HG03159 (cell line): ENCODE measurements around the gene DMRTB1.

Experiments
- ATAC-seq: cut with Tn5 transposase; IDR thresholded peaks from one replicate; pipeline ENCODE4 v1.9.1; 2021; ENCODE audit warnings: mild to moderate bottlenecking, moderate library complexity; ENCODE audit not compliant: unreplicated experiment

Gene DMRTB1

DNA sequence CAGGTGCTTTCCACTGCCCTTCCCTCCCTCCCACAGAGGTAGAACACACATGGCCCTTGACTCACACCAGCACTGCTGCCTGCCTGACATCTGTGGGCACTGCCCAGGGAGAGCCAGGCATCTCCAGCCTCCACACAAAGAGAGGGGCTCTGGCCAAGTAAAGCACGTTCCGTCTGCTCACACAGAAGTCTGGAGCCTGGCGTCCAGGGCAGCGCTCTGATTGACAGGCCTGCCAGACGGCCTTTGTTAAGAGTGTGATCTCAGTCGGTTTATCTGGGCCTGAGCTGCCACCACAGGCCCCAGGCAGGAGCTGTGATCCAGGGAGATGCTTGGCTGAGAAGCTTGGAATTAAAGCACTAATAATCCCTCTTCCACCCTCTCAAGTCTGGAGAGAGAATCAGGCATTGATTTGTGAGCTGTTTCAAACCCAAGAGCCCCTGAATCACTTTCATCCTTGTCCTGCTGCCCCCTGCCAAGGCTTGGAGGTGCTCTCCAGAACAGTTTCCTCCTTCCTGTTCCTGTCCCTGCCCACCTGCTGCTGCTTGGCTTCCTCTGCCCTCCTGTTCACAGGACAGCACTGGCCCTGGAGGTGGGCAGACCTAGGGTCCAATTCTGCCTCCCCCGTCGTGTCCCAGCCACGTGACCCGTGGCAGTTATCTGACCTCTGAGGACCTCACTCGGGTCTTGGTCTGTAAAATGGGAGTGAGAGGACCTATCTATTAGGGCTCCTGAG, 3.7 kb downstream of the DMRTB1 start:
- no peak for ATAC-seq

- ATAC-seq: no peak
These were observed 5.0 kb downstream of the DMRTB1 start for GRCh38 chr1:53463961-53464899.

DNA sequence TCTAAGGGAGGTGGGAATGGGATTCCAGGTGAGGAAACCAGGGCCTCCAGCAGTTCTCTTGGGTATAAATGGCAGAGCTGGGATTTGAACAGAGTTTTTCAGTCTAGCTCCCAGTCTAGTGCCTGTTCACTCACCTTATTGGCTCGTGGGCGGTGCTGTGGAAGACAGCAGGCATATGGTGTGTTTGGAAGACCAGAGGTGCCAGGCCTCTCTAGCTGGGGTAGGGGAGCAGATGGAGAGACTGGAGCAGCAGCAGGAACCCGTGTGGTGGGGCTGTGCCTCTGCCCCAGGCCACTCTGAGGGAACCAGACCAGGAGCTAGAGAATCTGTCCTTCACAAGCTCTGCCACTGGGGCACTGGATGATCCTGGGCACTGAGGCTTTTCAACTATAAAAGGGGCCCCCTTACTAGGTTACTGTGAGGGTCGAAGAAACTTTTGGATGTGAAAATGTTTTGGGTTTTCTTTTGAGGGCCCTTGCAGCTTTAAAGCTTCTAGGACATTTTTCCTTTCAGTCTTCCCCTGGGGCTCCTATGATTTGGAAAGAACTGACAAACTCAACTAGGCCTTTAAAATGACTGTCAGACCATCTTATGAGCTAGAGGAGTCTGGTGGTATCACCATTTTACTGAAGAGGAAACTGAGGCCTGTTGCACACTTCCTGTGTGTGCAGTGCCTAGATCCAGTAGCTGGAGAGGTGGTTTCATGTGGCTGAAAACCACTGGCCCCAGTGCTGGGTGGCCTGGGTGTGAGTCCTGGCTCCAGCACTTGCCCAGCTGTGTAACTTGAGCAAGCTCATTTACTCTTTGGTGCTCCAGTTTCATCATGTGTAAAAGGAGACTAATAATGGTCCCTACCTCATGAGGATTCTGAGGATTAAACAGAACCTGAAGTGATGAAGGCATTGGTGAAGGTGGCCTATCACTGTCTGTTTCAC, 6.1 kb downstream of the DMRTB1 start:
- no peak for ATAC-seq

DNA sequence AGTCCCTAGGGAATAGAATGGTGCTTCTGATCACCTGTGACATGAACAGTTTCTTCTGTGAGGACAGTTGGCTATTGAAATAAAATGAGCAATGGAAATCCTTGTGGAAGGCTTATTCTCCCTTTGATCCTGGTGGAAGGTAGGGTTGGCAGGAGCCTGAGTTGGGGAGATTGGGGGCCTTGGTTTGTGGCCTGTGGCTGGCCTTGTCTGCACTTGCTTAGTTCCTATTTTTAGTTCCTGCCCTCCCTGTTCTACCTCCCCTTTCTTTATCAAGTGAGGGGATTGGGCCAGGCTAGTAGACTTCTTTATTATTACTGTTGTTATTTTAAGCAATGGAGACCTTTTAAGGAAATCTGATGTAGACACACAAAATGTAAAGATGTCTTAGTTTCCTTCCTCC, 8.2 kb downstream of the DMRTB1 start:
- ATAC-seq: no peak

DNA sequence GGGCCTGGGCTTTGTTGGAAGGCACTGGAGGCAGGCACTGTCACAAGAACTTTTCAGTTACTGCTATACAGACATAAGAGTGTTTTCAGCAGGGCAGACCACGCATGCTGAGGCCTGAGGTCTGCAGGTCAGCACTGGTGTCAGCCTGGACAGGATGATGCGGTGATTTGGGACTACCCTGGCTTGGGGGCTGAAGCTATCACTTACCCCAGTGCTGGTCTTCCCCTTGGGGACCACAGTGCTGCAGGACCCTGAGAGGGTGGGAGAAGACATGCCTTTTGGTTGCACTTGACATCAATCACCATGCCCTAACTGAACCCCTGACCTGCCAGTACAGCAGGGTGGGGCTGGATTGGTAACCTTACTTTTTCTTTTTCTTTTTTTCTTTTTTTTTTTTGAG, 9.2 kb downstream of the DMRTB1 start:
- no peak for ATAC-seq

GRCh38 chr1:53469373-53469772, 10.2 kb downstream of the DMRTB1 start:
- ATAC-seq: no peak

- ATAC-seq: no peak
These were observed 11.0 kb downstream of the DMRTB1 start for GRCh38 chr1:53470155-53470554.

GRCh38 chr1:53470584-53470983, 11.4 kb downstream of the DMRTB1 start:
- ATAC-seq: no peak

GRCh38 chr1:53471000-53471399, 11.8 kb downstream of the DMRTB1 start:
- no peak for ATAC-seq

DNA sequence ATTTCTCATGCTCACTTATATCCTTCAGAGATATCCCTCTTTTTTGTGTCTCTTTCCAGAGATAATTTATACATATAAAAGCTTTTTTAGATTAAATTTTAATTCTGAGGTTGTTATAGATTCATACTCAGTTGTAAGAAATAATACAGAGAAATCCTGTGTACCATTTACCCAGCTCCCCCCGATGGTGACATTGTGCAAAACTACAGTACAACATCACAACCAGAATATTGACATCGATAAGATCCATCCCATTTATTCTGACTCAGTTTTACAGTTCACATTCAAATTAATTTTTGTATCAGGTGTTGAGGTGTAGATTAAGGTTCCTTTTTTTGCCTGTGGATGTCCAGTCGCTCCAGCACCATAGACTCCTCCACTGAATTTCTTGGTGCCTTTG, 14.3 kb downstream of the DMRTB1 start:
- ATAC-seq: no peak

- ATAC-seq: no peak
These were observed 16.5 kb downstream of the DMRTB1 start for GRCh38 chr1:53475664-53476063.

GRCh38 chr1:53476579-53476978, 17.4 kb downstream of the DMRTB1 start:
- no peak for ATAC-seq

- ATAC-seq: no peak
These were observed 18.7 kb downstream of the DMRTB1 start for GRCh38 chr1:53477651-53478501.

DNA sequence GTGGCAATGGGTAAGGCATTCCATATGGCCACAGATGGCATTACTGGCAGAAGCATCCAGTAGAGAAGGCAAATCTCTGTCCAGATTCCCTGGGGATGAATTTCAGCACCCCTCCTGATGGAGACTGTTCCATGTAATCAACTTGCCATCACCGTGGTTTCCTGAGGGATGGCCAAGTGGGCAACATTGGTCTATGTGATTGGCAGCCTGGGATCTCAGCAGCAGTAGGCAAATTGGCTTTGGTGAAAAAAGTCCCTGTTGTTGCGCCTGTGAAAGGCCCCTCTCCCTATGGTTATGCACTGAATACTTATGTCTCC, 19.3 kb downstream of the DMRTB1 start:
- ATAC-seq: no peak

- ATAC-seq: no peak
These were observed 21.5 kb downstream of the DMRTB1 start for GRCh38 chr1:53480678-53481077.

- ATAC-seq: no peak
These were observed 22.3 kb downstream of the DMRTB1 start for GRCh38 chr1:53481456-53481855.

DNA sequence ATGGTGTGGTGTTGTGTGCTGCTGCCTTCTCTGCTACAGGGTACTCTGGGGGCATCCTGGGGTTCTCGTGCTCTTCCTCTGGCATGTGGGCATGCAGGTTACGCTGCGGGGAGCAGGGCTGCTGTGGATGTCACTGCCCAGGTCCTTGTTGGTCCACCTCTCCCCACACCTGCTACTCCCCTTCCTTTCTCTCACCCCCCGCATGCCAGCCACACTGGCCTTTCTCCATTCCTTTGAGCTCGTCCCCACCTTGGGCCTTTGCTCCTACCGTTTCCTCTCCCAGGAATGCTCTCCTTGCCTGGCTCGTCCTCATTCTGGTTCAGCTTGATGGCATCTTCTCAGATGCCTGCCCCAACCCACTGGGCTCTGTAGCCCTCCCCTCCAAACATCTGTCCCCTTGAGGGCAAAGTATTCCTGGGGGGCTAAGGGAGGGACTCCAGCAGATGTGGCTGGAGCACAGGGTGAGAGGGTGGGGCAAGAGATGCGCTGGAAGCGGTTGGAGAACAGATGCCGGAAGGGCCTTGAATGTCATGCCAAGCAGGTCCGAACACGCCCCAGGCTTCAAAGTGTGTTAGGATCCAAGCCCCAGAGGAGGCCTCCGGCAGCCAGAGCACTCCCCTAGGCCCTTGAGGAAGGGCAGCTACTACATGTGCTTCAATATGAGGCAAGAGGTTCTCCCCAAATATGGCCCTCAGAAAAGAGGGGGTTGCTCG, 23.4 kb downstream of the DMRTB1 start:
- no peak for ATAC-seq

DNA sequence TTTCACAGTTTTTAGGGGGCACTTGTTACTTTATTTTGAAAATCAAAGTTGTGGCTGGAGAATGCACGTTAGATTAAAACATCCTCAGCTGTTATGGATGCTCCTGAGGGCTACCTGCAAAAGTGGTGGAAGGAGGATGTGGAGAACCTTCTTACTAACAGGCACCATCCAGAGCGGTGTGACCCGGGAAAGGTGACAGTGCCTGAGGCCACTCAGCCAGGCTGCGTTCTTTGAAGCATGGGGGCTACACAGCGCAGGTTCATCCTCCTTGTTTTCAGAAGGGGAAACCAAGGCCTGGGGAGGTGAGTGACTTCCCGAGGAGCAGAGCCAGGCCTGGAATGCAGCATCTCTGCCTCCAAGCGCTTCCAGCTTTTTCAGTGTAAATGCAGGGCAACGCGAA, 24.0 kb downstream of the DMRTB1 start:
- no peak for ATAC-seq

- ATAC-seq: no peak
These were observed 24.5 kb downstream of the DMRTB1 start for GRCh38 chr1:53483656-53484055.
